MM.1S (cell line): Measurements from ENCODE around the gene TTC28.

Experiments
- CTCF ChIP-seq: fragments of 300-600 bp; sonication (generic); IDR thresholded peaks from 2 replicates; pipeline ENCODE4 v1.5.1; 2016; ENCODE audit warnings: antibody characterized with exemption, low read length, mixed read lengths
- EZH2 ChIP-seq: fragments of 300-600 bp; sonication (generic); optimal IDR thresholded peaks from 2 replicates; pipeline ENCODE3; 2017; ENCODE audit warnings: low read depth, mild to moderate bottlenecking, antibody characterized with exemption, low read length, mixed read lengths
- EZH2phosphoT487 ChIP-seq: fragments of 300-600 bp; sonication (generic); IDR thresholded peaks from 2 replicates; pipeline ENCODE4 v1.6.1; 2018; ENCODE audit warnings: antibody characterized with exemption, low read length

DNA sequence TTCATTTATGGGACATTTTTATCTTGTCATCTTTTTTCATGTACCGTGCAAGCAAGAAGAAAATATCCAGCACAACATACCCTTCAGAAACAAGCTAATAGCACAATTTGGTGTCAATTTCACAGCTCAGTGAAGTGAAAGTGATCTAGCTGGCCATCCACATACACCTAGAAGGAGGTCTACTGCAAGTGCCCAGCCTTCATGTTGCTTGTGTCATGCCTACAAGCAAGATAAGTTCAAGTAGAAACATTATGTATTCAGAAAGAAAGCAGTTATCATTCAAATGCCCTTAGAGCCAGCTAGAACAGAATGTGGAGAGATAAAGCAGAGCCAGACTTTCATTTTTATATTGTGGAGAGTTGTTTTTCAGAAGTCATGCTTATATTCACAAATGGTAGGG is 434.9 kb downstream of the TTC28 start:
- no peak for TF ChIP-seq CTCF
- TF ChIP-seq EZH2, result no peak
- TF ChIP-seq EZH2phosphoT487, result no peak
